ENCODE measurements around the gene CA5A. TPM values are rescaled to one million over a fixed set of nuclear protein-coding genes. Genes with fewer than 3 reads are reported as not detected.
A peak's percentile ranks its signal among the peaks of the same experiment; 100 is the strongest.

Gene CA5A
- total and polyA plus RNA-seq, 2 experiments from 2014 or later: not detected

GRCh38 chr16:87957296-87958094 lies 21.2 kb upstream of the CA5A start:
- no peaks in the 10 kb centered on the region for H3K9me2 ChIP-seq (ENCODE audit: insufficient read depth)
- H3K36me3 ChIP-seq (ENCODE audit: insufficient read depth): no peaks in the 10 kb centered on the region; the same call in 1 of the 2 replicates
- peaks cover 5% of the 10 kb centered on the region for H3K4me1 ChIP-seq (ENCODE audit: insufficient read depth)
- peaks cover 100% of the 10 kb centered on the region for H3K79me2 ChIP-seq (replicated peaks; ENCODE audit: insufficient read depth)
- 0 out of 2 replicates have a peak, but pooled peaks cover 6% of the 10 kb centered on the region for H3F3A ChIP-seq (replicated peaks; ENCODE audit: low read depth)
- H2AFZ ChIP-seq: no peak overlapping the region
- no peak for ATAC-seq
- H3K27ac ChIP-seq (ENCODE audit: low read depth): no peak overlapping the region
- no peak for DNase-seq (ENCODE audit: low spot score)
- Mint-ChIP-seq H3K4me1 (peaks cover 41% of the 10 kb centered on the region), H3K4me3 (no peak overlapping the region; the same call in 2 of the 3 replicates), H3K36me3 (ENCODE audit: low read depth) (peaks cover 20% of the 10 kb centered on the region), H3K27ac (peak overlapping the region; percentile 95), H3K9me3 (no peaks in the 10 kb centered on the region), H3K27me3 (ENCODE audit: insufficient read depth, low read depth, poor library complexity) (peaks cover 8% of the 10 kb centered on the region)
- no peak overlapping the region for H3K4me3 ChIP-seq
- no peaks in the 10 kb centered on the region for H3K27me3 ChIP-seq (ENCODE audit: insufficient read depth)
- no peak overlapping the region for H3K4me2 ChIP-seq
- TF ChIP-seq CTCF (conservative IDR thresholded peaks at IDR 0.05; ENCODE audit: low read depth in 2 of 2) (no peak), JUNB (IDR thresholded peaks at IDR 0.05; ENCODE audit: unreplicated experiment) (no peak), ZNF331 (CRISPR knock-in tag; IDR thresholded peaks at IDR 0.05; ENCODE audit: low read depth) (no peak), REST (IDR thresholded peaks at IDR 0.05; ENCODE audit: unreplicated experiment) (no peak), ZNF114 (CRISPR knock-in tag; IDR thresholded peaks at IDR 0.05) (no peak), EZH2phosphoT487 (IDR thresholded peaks at IDR 0.05; ENCODE audit: unreplicated experiment) (no peak), CREB1 (CRISPR knock-in tag; IDR thresholded peaks at IDR 0.05; ENCODE audit: low read depth) (no peak)
- peaks cover 32% of the 10 kb centered on the region for H4K20me1 ChIP-seq (replicated peaks; ENCODE audit: insufficient read depth)

All from GM23338 (cell line).